ENCODE measurements around the gene TMEM145. TPM values are rescaled to one million over a fixed set of nuclear protein-coding genes. Genes with fewer than 3 reads are reported as not detected.
A peak's percentile ranks its signal among the peaks of the same experiment; 100 is the strongest.

TMEM145 gene
- polyA plus RNA-seq, 1 donor from 2014 or later = 30.9 TPM

DNA sequence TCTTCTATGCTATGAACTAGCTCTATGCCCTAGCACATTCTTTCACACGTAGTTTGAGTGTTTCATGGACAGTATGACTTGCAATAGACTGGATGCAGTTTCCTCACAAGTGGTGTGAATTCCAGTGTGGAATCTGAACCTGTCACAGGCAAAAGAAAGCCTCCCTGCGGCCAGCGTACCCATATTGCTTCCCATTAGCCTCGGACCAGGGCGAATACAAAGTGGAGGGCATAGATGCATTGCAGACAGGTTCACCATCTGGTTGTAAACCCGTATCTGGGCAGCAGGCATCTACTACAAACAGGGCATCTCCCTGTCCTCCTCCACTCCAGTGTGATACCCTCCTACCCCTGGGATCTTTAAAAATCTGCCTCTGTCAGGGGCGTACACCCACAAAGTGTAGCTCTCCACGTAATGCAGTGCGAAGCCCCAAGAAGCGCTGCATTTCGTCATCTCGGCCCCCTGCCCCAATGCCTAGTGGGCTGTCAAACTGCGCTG is 45.4 kb upstream of the TMEM145 start:
- Histone ChIP-seq H3K9me3 (ENCODE audit: low read length) (no peaks in the 10 kb centered on the region), H3K36me3 (ENCODE audit: insufficient read depth, low read length) (no peaks in the 10 kb centered on the region), H3K27ac (ENCODE audit: low read length) (peak overlapping the region; percentile 97), H2AFZ (ENCODE audit: low read depth, low read length) (peak overlapping the region; percentile 56), H3K4me2 (ENCODE audit: low read length) (peak overlapping the region; percentile 83), H3K79me2 (replicated peaks; ENCODE audit: insufficient read depth, low read length) (peaks cover 25% of the 10 kb centered on the region), H3K27me3 (ENCODE audit: insufficient read depth, low read depth, low read length) (no peaks in the 10 kb centered on the region), H3K9me2 (ENCODE audit: insufficient read depth, low read length) (no peaks in the 10 kb centered on the region), H3K4me3 (ENCODE audit: low read length) (peak overlapping the region; percentile 73), H3K9ac (ENCODE audit: low read length) (peak overlapping the region; percentile 83), H3F3A (ENCODE audit: insufficient read depth, low read length, poor library complexity, severe bottlenecking) (no peaks in the 10 kb centered on the region), H4K20me1 (ENCODE audit: insufficient read depth) (no peaks in the 10 kb centered on the region)
- TF ChIP-seq EP300 (conservative IDR thresholded peaks at IDR 0.05; ENCODE audit: poor library complexity, severe bottlenecking) (no peak), CTCF (IDR thresholded peaks at IDR 0.05; ENCODE audit: poor library complexity, severe bottlenecking) (no peak), MXI1 (conservative IDR thresholded peaks at IDR 0.05; ENCODE audit: poor library complexity, severe bottlenecking) (no peak), RAD21 (conservative IDR thresholded peaks at IDR 0.05) (no peak), TAF1 (IDR thresholded peaks at IDR 0.05; ENCODE audit: low read depth) (no peak), EZH2 (IDR thresholded peaks at IDR 0.05; ENCODE audit: borderline replicate concordance, insufficient read depth, low read length, poor library complexity, severe bottlenecking) (no peak)

DNA sequence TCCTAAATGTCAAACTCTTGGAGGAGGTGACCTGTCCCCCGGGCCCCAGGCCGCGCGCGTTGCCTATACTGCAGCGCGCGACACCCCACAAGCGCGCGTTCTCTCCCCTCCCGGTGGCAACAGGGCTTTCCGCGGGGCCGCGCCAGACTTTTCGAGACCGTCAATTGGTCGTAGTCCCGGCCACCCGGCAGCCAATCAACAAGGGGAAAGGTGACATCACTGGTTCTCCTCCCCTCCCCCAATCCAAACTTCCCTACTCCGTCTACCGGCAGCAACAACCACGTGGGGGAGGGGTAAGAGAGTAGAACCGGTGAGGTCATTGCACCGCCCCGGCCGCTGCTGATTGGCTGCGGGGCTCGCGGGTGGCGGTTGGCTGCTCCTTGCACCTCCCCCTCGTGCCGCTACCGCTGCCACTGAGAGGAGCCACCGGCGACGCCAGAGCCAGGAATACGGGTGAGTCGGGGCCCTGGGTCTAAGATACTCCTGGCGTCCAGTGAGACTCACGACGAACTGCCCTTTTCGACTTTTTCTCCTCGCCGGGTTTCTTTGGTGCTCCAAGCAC is 44.9 kb upstream of the TMEM145 start:
- H2AFZ ChIP-seq (ENCODE audit: low read depth, low read length) = peak overlapping the region; percentile 56
- H3K4me3 ChIP-seq (ENCODE audit: low read length) = peak overlapping the region; percentile 73

More for the DNA sequence above, 44.9 kb upstream of the TMEM145 start:
- Histone ChIP-seq H3F3A (ENCODE audit: insufficient read depth, low read length, poor library complexity, severe bottlenecking) (no peaks in the 10 kb centered on the region), H3K9ac (ENCODE audit: low read length) (peak overlapping the region; percentile 93), H3K79me2 (replicated peaks; ENCODE audit: insufficient read depth, low read length) (peaks cover 25% of the 10 kb centered on the region), H3K4me2 (ENCODE audit: low read length) (peak overlapping the region; percentile 83), H3K9me2 (ENCODE audit: insufficient read depth, low read length) (no peaks in the 10 kb centered on the region), H3K36me3 (ENCODE audit: insufficient read depth, low read length) (no peaks in the 10 kb centered on the region), H4K20me1 (ENCODE audit: insufficient read depth) (no peaks in the 10 kb centered on the region), H3K27me3 (ENCODE audit: insufficient read depth, low read depth, low read length) (no peaks in the 10 kb centered on the region), H3K27ac (ENCODE audit: low read length) (peak overlapping the region; percentile 97), H3K9me3 (ENCODE audit: low read length) (no peaks in the 10 kb centered on the region)
- TF ChIP-seq CTCF (IDR thresholded peaks at IDR 0.05; ENCODE audit: poor library complexity, severe bottlenecking) (no peak), EP300 (conservative IDR thresholded peaks at IDR 0.05; ENCODE audit: poor library complexity, severe bottlenecking) (peak; percentile 91), REST (IDR thresholded peaks at IDR 0.05; ENCODE audit: borderline replicate concordance) (peak; percentile 28), MXI1 (conservative IDR thresholded peaks at IDR 0.05; ENCODE audit: poor library complexity, severe bottlenecking) (peak; percentile 79), SMC3 (conservative IDR thresholded peaks at IDR 0.05; ENCODE audit: poor library complexity) (peak; percentile 41), RAD21 (conservative IDR thresholded peaks at IDR 0.05) (peak; percentile 39), EZH2 (IDR thresholded peaks at IDR 0.05; ENCODE audit: borderline replicate concordance, insufficient read depth, low read length, poor library complexity, severe bottlenecking) (no peak), POLR2AphosphoS5 (IDR thresholded peaks at IDR 0.05) (peak; percentile 91), TAF1 (IDR thresholded peaks at IDR 0.05; ENCODE audit: low read depth) (peak; percentile 45)
